Caco-2 (cell line): ENCODE data around the gene UST. TPM values are rescaled to one million over a fixed set of nuclear protein-coding genes. Genes with fewer than 3 reads are reported as not detected.

ENCODE experiments used
- BruUV-seq: library from RNA; stranded (reverse); fragments of 400-500 nt; replicated peaks from 2 replicates; lab custom pipeline; 2021; lab: Mats Ljungman, UMichigan
- CTCF ChIA-PET: fragments of 300-600 bp; sonication (Branson Sonifier 250); formaldehyde crosslinking; loops from one replicate; lab custom pipeline; 2022; ENCODE audit warnings: antibody characterized with exemption; lab: Charles Lee
- POLR2A ChIA-PET: fragments of 300-600 bp; sonication (Branson Sonifier 250); formaldehyde crosslinking; loops from one replicate; lab custom pipeline; 2022; ENCODE audit warnings: antibody characterized with exemption; lab: Charles Lee
- DNase-seq, 2 experiments: peaks; one replicate each; pipeline versions ENCODE4 v3.0.0 to v3.0.0-alpha.2; 2020 to 2022
- H3K27me3 ChIP-seq: replicated peaks from 2 replicates; pipeline ENCODE4 v1.6.0; 2011; ENCODE audit warnings: low read length; ENCODE audit not compliant: control insufficient read depth, insufficient read depth
- H3K36me3 ChIP-seq: 2 replicates; pipeline ENCODE4 v1.5.1; 2011; ENCODE audit warnings: low read length; ENCODE audit not compliant: control insufficient read depth, insufficient read depth
- H3K4me1 ChIP-seq: fragments of 250-450 bp; sonication (Bioruptor Pico); 2 replicates; pipeline ENCODE4 v1.5.1; 2020; ENCODE audit warnings: mild to moderate bottlenecking
- H3K4me3 ChIP-seq: 2 replicates; pipeline ENCODE4 v1.5.1; 2011; ENCODE audit warnings: low read depth, mild to moderate bottlenecking, control low read depth, low read length
- H3K9me3 ChIP-seq: fragments of 250-450 bp; sonication (Bioruptor Pico); 2 replicates; pipeline ENCODE4 v1.5.1; 2020; ENCODE audit warnings: mild to moderate bottlenecking, moderate library complexity
- H3K27ac Mint-ChIP-seq: one replicate; pipeline ENCODE4 v1.8.0; 2022; ENCODE audit warnings: mixed read lengths; ENCODE audit not compliant: unreplicated experiment
- H3K27me3 Mint-ChIP-seq: one replicate; pipeline ENCODE4 v1.8.0; 2022; ENCODE audit warnings: mixed read lengths; ENCODE audit not compliant: insufficient read depth, unreplicated experiment
- H3K36me3 Mint-ChIP-seq: one replicate; pipeline ENCODE4 v1.8.0; 2022; ENCODE audit warnings: mild to moderate bottlenecking, mixed read lengths; ENCODE audit not compliant: insufficient read depth, unreplicated experiment
- H3K4me1 Mint-ChIP-seq: one replicate; pipeline ENCODE4 v1.8.0; 2022; ENCODE audit warnings: low read depth, mixed read lengths; ENCODE audit not compliant: unreplicated experiment
- H3K4me3 Mint-ChIP-seq: one replicate; pipeline ENCODE4 v1.8.0; 2022; ENCODE audit warnings: mild to moderate bottlenecking, moderate library complexity, mixed read lengths; ENCODE audit not compliant: unreplicated experiment
- H3K9me3 Mint-ChIP-seq: one replicate; pipeline ENCODE4 v1.8.0; 2022; ENCODE audit warnings: mixed read lengths; ENCODE audit not compliant: unreplicated experiment
- CTCF ChIP-seq, 2 experiments: fragments of 200-600 bp in 1 of 2; IDR thresholded peaks; 1 replicate in 1 of 2; 2 replicates in 1 of 2; pipeline versions ENCODE4 v1.5.1 to v1.8.0; 2011 to 2022; ENCODE audit warnings: antibody characterized with exemption in 1 of 2, control low read depth in 1 of 2, inconsistent platforms in 1 of 2, low read depth in 1 of 2, low read length in 1 of 2, mild to moderate bottlenecking in 1 of 2, moderate library complexity in 1 of 2; ENCODE audit not compliant: insufficient read depth in 1 of 2, severe bottlenecking in 1 of 2, unreplicated experiment in 1 of 2
- intact Hi-C: fragments of 100-400 bp; cut with micrococcal nuclease; formaldehyde crosslinking; loops from one replicate; pipeline ENCODE4 v1.10.0; 2022; ENCODE audit not compliant: unreplicated experiment
- total RNA-seq: library from RNA; stranded (reverse); gene quantifications from 2 replicates; pipeline ENCODE4 v1.2.3, GENCODE V29; 2022

Gene UST
- total RNA-seq, 1 experiment from 2014 or later = not detected

DNA sequence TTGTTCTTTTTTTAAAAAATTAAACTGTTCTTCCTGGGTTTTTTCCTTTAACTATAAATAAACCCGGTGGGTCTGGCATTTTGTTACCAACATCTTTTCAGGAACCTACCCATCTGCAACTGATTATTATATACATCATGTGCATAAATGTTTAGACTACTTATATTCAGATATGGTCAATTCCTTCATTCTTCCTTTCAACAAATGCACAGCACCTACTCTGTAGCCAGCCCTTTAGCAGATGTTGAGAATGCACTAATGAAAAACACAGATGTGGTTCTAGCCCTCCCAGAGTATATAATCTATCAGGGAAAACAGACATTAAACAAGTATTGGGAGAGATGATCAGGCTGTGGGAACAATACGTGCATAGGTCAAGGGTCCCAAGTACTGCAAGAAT, 237.1 kb downstream of the UST start:
- Mint-ChIP-seq H3K36me3 (no peaks in the 10 kb centered on the region), H3K27ac (no peak overlapping the region), H3K27me3 (peaks cover 26% of the 10 kb centered on the region), H3K4me3 (no peak overlapping the region), H3K9me3 (no peaks in the 10 kb centered on the region), H3K4me1 (no peaks in the 10 kb centered on the region)
- no TSS peak for BruUV-seq
- TF ChIP-seq CTCF (IDR thresholded peaks at IDR 0.05; ENCODE audit: insufficient read depth in 1 of 2, low read depth in 1 of 2, low read length in 1 of 2, severe bottlenecking in 1 of 2, unreplicated experiment in 1 of 2) = no peak
- no peaks in the 10 kb centered on the region; the same call in 1 of the 2 replicates for H3K27me3 ChIP-seq
- H3K36me3 ChIP-seq = no peaks in the 10 kb centered on the region
- DNase-seq = no peak
- no peak overlapping the region for H3K4me3 ChIP-seq
- H3K4me1 ChIP-seq = no peaks in the 10 kb centered on the region
- H3K9me3 ChIP-seq = no peaks in the 10 kb centered on the region
- POLR2A ChIA-PET = no interaction called here
- intact Hi-C loops = no loop called here
- CTCF ChIA-PET = interaction anchor here (0.7 kb wide), 1 partner anchor 50 kb away, joined by 4 read pairs; no protein-coding TSS in a partner anchor

DNA sequence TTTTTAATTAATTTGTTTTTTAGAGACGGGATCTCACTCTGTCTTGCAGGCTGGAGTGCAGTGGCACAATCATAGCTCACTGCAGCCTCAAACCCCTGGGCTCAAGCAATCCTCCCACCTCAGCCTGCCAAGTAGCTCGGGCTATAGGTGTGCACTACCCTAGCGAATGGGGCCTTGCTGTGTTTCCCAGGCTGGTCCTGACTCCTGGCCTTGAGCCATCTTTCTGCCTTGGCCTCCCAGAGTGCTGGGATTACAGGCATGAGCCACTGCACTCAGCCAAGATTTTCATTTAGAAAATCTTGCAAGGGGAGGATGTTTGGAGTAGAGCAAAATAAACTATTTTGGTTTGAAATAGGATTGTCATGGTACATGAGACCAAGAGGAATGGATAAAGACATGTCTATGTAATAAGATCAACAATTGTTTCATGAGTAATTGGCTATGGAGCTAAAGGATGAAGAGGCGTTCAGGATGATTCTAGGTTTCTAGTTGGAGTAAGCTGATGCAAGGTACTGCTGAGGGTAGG, 237.8 kb downstream of the UST start:
- intact Hi-C loops = no loop called here
- Mint-ChIP-seq H3K27ac (no peak overlapping the region), H3K4me1 (no peaks in the 10 kb centered on the region), H3K9me3 (no peaks in the 10 kb centered on the region), H3K4me3 (no peak overlapping the region), H3K36me3 (no peaks in the 10 kb centered on the region), H3K27me3 (peaks cover 26% of the 10 kb centered on the region)
- H3K4me3 ChIP-seq = no peak overlapping the region
- TF ChIP-seq CTCF (IDR thresholded peaks at IDR 0.05; ENCODE audit: insufficient read depth in 1 of 2, low read depth in 1 of 2, low read length in 1 of 2, severe bottlenecking in 1 of 2, unreplicated experiment in 1 of 2) = no peak
- H3K36me3 ChIP-seq = no peaks in the 10 kb centered on the region
- no peaks in the 10 kb centered on the region for H3K27me3 ChIP-seq
- H3K9me3 ChIP-seq = no peaks in the 10 kb centered on the region
- DNase-seq = no peak
- no TSS peak for BruUV-seq
- POLR2A ChIA-PET = no interaction called here
- H3K4me1 ChIP-seq = no peaks in the 10 kb centered on the region
- CTCF ChIA-PET = interaction anchor here (0.7 kb wide), 1 partner anchor 50 kb away, joined by 4 read pairs; no protein-coding TSS in a partner anchor

DNA sequence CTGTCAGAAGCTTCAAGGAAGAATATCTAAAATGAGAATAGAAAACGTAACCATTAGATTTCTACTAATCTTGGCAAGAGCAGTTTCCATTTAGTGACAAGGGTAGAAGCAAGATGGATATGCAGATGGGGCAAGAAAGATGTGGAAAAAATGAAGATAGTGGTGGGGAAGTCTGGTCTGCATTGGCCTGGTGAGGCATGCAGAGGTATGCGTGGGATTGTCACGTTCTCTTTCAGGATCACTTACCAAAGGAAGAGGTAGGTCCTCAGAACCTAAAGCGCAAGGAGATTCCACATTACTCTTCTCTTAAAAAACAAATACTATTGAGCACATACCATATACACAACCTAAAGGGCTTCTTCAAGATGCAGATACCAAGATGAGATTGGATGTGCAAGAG, 238.7 kb downstream of the UST start:
- H3K27ac Mint-ChIP-seq = no peak overlapping the region
- H3K4me3 Mint-ChIP-seq = no peak overlapping the region
- H3K36me3 ChIP-seq = no peaks in the 10 kb centered on the region
- no peaks in the 10 kb centered on the region for H3K9me3 ChIP-seq
- no TSS peak for BruUV-seq
- no peaks in the 10 kb centered on the region for H3K36me3 Mint-ChIP-seq
- no peaks in the 10 kb centered on the region for H3K9me3 Mint-ChIP-seq
- ChIA-PET CTCF (no interaction called here), POLR2A (no interaction called here)
- no peaks in the 10 kb centered on the region for H3K27me3 ChIP-seq
- no peaks in the 10 kb centered on the region for H3K4me1 ChIP-seq
- H3K4me1 Mint-ChIP-seq = no peaks in the 10 kb centered on the region
- no peak for DNase-seq
- H3K27me3 Mint-ChIP-seq = peaks cover 21% of the 10 kb centered on the region
- TF ChIP-seq CTCF (IDR thresholded peaks at IDR 0.05; ENCODE audit: insufficient read depth in 1 of 2, low read depth in 1 of 2, low read length in 1 of 2, severe bottlenecking in 1 of 2, unreplicated experiment in 1 of 2) = no peak
- H3K4me3 ChIP-seq = no peak overlapping the region
- intact Hi-C loops = no loop called here
